Measurements from ENCODE around the gene ADGRV1.

GRCh38 chr5:90877049-90877448, 318.5 kb downstream of the ADGRV1 start:
- TF ChIP-seq, protein P1, sequence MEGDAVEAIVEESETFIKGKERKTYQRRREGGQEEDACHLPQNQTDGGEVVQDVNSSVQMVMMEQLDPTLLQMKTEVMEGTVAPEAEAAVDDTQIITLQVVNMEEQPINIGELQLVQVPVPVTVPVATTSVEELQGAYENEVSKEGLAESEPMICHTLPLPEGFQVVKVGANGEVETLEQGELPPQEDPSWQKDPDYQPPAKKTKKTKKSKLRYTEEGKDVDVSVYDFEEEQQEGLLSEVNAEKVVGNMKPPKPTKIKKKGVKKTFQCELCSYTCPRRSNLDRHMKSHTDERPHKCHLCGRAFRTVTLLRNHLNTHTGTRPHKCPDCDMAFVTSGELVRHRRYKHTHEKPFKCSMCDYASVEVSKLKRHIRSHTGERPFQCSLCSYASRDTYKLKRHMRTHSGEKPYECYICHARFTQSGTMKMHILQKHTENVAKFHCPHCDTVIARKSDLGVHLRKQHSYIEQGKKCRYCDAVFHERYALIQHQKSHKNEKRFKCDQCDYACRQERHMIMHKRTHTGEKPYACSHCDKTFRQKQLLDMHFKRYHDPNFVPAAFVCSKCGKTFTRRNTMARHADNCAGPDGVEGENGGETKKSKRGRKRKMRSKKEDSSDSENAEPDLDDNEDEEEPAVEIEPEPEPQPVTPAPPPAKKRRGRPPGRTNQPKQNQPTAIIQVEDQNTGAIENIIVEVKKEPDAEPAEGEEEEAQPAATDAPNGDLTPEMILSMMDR (conservative IDR thresholded peaks at IDR 0.05; ENCODE audit: low read length) = no peak
- TF ChIP-seq EZH2phosphoT487 (IDR thresholded peaks at IDR 0.05; ENCODE audit: borderline replicate concordance, low read depth, low read length) = no peak
